RCC 7860 (cell line): ENCODE data around the gene S100A12.

ENCODE experiments used
- DNase-seq: peaks from one replicate; pipeline ENCODE4 v3.0.0-alpha.2; 2015; ENCODE audit warnings: low spot score
- FAIRE-seq: peaks from 2 replicates; lab custom pipeline; 2012; peaks lifted over from hg19 to GRCh38; lab: Jason Lieb, UNC

The S100A12 gene

DNA sequence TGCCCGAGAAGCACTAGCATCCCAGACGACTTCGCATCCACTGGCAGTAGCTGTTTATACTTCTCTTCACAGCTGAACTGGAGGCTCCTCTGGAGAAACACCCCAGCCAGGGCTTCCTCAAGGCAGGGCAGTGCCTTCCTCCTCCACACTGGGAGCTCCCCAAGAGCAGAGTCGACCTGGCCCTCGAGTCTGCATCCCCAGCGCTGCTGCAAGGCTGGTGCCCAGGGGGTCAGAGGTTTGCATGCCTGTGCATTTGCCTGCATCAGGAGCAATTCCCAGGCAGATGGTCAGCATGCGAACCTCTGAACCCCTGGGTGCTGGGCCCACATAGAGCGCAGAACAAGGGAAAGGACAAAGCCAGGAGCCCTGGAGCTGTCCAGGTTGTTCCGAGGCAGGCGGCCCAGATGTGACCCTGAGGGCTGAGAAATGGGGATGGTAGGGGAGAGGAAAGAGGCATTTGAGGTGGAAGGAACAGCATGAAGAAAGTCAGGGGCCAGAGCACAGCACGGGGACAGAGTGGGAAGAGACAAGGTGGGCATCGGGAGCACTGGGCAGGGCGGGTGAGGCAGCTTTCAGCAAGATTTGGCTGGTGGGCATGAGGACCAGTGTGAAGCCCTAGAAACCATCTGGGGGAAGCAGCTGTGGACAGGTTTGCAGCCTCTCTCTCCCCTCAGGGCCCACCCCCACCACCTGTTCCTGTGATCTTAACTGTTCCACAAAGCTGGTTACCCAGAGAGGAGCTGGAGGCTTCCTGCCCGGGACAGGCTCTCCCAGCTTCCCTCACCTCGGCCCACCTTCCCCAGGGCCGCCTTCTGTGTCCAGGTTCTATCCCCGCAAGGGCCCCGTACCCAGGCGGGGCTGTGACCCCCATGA is 21.9 kb upstream of the S100A12 start:
- no peak for DNase-seq
- no peak for FAIRE-seq

DNA sequence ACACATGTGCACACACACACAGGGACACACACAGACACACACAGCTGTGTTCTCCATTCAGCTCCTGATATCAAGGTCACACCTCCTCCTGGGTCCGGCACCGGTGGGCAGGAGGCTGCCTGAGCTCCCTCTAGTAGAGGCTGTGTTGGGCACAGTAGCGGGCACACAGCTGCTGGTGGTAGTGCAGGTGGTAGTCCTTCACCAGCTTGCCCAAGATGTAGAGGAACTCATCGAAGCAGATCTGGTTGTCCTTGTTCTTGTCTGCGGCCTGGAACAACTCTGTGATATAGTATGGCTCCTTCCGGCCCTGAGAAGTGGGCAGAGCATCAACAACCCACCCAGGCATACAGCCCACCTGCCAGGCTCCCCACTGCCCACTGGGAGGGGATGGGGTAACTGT is 21.0 kb upstream of the S100A12 start:
- DNase-seq = no peak
- no peak for FAIRE-seq

DNA sequence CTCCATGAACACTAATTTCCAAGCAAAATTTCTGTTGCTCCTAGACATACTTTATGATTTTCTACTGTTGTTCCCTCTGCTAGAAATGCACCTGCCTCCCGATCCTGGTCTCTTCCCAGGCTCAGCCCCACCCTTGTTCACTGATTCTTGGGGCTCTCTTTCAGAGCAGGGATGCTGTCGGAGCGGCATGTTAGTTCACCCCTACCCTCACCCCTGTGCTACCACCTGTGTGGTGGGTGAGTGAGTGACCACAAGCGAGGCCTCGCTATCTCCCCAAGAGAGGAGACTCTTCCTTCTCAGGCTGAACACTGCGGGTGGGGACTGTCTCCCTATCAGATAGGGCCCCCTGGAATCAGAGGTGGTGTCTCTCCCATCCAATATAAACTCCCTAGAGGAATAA is 20.4 kb upstream of the S100A12 start:
- FAIRE-seq (no peak), DNase-seq (no peak)

DNA sequence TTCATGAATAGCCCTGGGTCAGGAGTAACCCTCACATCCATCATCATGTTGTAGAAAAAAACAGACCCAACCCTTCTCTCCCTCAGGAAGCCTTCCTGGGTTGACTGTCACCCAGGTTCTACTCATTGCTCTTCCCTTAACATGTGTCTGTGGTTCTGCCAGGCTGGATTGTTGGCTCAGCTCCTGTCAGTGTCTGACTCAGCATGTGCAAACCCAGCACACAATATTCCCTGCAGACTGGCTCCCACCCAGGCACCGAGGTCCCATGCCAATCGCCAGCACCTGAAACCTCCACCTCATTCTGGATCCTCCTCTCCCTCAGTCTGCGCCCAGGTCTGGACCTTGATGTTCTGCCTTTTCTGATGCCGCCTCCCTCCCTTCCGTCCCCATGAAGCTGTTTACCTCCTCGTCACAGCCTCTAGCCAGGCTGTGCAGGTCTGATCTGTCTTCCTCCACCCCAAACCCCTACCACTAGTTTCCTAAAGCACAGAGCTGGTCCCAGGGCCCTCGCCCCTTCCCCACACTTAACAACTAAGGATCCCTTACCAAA is 19.8 kb upstream of the S100A12 start:
- DNase-seq (no peak), FAIRE-seq (no peak)

DNA sequence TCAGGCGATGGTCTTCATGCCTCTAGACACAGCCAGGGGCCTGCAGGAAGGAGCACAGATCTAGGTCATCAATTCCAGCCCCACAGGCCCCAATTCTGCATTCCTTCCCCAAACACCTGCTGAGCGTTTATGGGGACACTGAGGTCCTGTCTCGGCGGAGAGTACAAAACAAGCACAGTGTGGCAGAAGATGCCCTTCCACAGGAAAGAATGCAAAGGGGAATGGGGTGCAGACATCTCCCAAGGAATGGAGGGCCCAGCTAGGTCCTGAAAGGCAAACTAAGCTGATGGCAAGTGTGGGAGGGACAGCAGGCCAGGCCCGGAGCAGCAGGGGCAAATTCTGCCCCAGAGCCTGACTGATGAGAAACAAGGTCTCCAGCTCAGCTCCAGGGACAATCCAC is 19.0 kb upstream of the S100A12 start:
- no peak for DNase-seq
- no peak for FAIRE-seq

DNA sequence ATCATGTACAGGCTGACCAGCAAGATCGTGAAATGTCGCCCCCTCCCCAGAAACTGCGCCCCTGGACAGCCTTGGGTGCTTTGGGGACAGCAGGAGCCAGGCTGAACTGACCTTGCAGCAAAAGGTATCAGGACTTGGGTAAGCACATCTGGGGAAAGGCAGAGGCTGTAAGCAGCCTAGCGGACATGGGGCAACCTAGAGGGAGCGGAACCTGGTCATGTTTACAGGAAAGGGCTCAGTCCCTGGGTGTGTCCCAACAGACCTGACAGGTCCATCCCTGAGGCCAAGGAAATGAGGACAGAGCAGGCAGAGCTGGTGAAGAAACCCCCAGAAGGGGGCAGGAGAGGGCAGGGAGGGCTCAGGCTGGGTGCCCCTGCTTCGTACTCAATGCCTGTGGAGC is 18.5 kb upstream of the S100A12 start:
- FAIRE-seq = no peak
- no peak for DNase-seq

DNA sequence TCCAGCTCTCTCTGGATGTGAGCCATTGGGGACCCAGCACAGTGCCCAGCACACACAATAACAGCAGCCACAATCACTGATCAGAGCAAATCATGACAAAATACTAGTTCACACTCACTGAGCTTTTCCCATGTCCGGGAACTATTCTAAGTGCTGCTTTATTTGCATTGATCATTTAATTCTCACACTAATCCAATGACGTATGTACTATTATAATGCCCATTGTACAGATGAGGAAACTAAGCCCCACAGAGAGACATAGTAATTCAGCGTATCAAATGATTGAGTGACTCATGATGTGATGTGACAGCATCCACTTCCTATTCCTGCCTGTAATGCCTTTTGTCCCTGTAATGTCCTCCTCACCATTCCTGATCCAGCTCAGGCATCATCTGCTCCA is 17.4 kb upstream of the S100A12 start:
- DNase-seq (no peak), FAIRE-seq (no peak)

DNA sequence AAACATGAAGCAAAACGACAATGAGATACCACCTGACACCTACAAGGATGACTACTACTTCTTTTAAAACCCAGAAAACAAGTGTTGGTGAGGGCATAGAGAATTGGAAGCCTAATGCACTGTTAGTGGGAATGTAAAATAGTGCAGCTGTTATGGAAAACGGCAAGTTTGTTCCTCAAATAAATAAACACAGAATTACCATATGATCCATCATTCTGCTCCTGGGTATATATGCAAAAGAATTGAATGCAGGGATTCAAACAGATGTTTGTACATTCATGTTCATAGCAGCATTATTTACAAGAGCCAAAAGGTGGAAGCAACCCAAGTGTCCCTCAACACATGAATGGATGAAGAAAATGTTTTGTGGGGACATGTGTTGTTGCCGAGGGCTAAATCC is 16.8 kb upstream of the S100A12 start:
- FAIRE-seq (no peak), DNase-seq (no peak)

DNA sequence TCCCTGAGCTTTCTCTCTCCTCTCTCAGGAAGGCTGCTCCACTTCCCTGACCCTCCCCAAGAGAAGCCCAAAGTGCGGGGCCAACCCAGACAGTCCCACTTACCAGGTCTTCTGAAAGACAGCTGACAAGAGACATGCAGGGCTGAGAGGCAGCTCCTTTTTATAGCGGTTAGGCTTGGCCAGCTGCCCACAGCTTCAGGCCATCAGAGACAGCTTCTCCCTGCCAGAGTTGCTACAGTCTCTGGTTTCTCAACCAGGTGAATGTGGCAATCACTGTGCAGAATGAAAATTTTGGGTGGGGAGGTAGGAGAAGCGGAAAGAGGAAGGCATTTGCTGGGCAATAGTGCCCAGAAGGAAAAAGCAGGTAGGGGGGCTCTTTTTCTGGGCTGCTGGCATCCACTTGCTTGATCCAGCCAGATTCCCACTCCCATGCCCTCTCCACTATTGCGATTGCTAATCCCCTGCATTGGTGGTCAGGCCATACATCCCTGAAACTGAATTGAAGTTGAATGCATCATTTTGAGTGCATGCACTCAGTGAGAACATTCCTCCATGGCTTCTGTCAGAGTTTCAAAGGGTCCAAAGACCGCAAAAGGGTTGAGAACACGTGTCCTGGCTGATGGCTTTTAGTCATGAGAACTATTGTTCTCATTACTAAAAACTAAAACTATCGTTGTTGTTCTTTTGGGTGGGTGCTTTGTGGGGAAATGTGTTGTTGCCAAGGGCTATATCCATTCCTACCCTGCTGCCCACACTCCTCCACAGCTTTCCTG is 15.7 kb upstream of the S100A12 start, which contains the start of gene S100A8:
Gene S100A8 (minus strand): TSS at position 136 of the 773 bp plus-strand sequence. CDS start 538 bp downstream, outside the sequence.
- no peak for FAIRE-seq
- no peak for DNase-seq

DNA sequence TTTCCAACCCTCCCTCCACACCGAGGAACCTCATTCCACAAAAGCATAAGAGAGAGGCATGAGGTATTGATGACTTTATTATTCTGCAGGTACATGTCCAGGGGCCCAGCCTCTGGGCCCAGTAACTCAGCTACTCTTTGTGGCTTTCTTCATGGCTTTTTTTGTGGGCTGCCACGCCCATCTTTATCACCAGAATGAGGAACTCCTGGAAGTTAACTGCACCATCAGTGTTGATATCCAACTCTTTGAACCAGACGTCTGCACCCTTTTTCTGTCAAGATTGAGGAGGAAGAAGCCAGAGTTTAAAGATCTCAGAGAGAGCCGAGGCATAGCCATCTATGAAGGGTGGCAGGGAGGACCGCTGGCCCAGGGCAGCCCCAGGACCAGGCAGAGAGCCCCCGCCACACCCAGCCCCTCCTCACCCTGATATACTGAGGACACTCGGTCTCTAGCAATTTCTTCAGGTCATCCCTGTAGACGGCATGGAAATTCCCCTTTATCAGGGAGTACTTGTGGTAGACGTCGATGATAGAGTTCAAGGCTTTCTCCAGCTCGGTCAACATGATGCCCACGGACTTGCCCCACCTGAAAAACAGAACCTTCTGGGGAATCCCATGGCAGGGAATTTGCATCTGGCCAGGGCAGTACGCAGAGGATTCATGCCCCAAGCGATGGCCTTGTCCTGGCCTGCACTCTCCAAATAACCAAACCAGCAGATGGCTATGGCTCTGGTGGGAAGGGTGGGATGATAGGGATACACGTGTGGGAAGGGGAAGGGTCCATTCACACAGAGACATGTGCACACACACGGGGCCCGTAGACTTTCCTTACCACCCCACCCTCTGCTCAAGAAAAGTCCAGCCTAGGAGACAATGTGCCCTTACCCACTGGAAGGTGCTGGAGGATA is 14.8 kb upstream of the S100A12 start:
- no peak for DNase-seq
- no peak for FAIRE-seq

DNA sequence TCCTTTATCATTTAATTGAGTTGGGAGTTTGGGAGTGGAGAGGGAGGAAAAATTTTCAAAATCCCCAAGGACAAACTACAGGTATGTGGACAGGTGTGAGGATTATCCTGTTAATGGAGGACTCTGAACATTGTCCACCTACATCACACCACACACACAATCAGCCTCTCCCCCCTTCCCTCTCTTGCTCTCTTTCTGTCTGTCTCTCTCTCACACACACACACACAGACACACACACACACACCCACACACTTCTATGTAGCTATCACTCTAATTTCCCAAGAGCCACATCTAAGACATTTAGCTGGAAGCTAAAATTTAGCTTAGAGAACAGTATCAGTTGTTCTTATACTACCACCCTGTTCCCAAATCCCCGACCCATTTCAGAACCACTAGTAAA is 14.0 kb upstream of the S100A12 start:
- DNase-seq (no peak), FAIRE-seq (no peak)

DNA sequence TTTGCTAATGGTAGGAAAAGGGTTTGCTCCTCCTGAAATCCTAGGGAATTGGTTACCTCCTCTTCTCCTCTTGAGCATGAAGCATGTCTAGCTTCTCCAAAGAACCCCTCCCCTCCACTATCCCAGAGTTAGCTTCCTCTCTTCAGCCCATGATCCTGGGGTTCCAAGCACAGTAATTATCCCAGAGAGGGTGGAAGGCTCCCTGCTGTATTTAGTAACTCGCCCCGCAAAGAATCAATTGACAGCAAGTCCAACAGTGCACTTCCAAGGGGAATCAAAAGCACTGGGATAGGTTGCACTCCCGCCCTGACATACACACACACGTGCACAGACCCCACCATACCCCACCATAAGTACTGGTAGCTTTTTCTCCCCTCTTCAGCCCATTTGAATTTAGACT is 12.4 kb upstream of the S100A12 start:
- FAIRE-seq = no peak
- no peak for DNase-seq

DNA sequence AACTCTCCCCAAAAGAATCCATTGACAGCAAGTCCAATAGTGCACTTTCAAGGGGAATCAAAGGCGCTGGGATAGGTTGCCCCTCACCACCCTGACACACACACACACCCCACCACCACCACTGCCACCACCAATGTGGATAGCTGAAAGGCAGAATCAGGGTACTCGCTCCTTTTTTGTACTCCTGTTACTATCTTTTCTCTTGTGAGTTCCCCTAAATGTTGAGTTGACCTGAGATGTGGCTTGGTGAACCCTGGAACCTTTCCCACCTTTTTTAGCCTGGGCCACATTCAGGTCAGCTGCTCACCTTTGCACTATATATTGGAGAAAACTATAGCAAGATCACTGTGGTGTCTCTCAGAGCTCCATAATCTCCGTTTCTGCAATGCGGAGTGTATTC is 11.6 kb upstream of the S100A12 start:
- DNase-seq (no peak), FAIRE-seq (no peak)

DNA sequence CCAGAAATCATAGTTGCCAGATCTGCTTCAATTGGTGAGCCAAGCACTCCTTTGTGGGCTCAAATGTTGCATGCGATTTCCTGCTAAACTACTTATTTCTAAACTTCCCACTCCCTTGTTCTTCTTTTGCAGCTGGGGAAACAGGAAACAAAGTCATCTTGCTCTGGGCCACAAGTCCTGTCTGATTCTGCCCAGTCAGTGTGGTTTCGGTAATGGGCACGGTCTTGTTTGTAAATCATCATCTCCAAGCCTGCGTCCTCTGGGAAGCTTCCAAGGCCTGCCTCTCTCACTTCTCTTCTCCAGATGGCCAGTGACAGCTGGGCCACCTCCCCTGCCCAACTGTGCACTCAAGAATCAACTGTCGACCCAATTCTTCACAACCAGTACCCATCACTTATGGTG is 11.1 kb upstream of the S100A12 start:
- DNase-seq (no peak), FAIRE-seq (no peak)

DNA sequence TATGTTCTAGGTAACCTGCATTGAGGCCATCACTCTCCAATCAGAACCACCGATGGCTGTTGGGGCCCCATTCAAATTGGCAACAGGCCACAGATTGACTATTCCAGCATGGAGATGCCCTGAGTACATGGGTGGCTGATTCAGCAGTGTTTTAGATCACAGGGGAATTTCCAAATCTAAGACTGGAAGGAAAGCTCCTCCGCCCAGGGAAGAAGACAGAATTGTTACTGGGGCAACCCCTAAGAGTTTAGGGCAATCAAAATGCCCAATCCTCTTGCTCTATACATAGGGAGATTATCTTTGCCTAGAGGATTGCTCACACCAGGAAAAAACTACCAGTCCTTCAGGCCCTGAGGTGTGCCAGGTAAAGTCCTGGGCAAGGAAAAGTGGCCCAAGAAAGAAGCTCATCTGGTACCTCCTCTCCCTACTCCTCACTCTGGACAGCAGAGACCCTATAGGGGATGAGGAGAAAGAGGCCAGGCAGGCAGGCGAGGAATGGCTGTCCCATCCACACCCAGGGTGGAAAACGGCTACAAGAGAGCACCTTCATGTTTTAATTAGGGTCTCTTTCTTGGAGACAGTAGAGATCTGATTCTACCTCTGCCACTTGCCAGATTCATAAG is 9.6 kb upstream of the S100A12 start:
- FAIRE-seq (no peak), DNase-seq (no peak)

DNA sequence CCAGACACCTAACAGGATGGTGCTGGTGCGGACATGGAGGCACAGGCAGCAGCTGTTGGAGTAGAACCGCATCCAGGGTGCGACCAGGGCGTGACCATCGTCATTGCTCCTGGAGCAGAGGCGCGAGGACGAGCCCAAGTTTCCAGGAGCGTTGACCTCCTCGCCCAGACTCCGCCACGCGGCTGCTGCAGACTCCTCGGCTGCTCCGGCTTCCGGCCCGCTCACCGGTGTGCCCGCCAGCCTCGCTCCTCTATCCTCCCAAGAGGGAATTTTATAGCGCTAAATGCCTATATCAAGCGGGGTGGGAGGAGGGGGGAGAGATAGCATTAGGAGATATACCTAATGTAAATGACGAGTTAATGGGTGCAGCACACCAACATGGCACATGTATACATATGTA is 5.3 kb upstream of the S100A12 start:
- no peak for DNase-seq
- no peak for FAIRE-seq

DNA sequence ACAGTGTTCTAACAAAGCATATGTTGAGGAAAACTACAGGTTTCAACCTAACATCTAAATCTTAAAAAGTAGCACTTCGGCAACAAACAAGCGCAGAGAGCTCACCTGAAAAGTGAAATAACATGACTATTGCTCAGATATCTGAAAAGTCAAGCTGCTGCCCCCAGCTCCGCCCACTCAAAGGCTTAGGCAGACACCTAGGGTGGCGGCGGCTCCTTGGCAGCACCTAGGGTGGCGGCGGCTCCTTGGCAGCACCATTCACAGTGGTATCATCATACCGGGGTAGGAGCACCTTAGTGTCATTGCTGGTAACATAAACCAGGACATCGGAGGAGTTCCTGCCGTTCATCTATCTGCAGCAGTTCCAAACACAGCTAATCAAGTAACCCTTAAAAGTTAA is 4.2 kb upstream of the S100A12 start:
- DNase-seq = no peak
- no peak for FAIRE-seq

DNA sequence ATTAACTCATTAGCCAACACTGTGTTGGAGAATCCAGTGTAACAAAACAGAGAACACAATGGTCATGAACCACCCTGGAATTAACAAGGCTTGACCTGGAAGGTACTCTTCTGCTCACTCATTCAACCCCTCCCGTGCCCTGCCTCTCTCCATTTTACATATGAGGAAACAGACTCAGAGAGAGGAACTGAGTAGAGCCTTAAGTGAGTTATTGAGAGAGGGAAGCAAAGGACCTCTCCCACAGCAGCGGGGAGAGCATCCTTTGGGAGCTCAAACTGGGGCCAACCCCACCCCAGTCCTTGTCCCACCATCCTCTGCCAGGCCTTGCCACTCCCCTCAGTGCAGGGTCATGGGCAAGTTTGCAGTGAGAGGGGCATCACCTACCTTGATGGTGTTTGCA is 1.4 kb downstream of the S100A12 start:
- no peak for FAIRE-seq
- no peak for DNase-seq

DNA sequence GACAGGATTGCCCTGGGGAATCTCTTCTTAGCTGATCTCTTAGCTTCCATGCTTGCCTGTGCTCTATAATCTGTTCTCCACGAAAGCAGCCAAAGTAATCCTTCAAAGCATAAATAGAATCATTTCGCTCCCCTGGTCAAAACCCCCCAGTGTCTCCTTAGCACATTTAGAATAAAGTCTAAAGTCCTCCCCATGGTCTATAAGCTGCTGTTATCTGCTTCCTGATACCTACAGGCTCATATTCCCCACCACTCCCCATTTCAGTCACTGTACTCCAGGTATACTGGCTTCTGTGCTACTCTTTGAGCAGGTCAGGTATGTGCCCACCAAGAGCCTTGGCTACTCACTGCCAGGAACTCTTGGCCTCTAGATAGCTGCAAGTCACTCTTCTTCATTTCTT is 2.9 kb downstream of the S100A12 start:
- no peak for FAIRE-seq
- no peak for DNase-seq

DNA sequence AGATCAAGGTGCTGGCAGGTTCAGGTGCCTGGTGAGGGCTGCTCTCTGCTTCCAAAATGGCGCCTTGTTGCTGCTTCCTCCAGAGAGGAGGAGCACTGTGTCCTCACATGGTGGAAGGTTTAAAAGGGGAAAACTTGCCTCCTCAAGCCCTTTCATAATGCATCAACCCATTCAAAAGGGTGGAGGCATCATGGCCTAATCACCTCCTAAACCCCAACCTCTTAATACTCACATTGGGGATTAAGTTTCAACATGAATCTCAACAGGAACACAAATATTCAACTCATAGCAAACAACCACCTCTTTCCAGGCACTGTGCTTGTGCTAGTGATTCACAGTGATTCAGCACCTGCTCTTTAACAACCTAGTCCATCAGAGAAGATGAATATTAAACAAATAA is 4.2 kb downstream of the S100A12 start:
- no peak for DNase-seq
- no peak for FAIRE-seq
